Endometrium (tissue), 2 donors: ENCODE results near the gene JMJD8.
"Not testable (repeated sequence)": the region's sequence is repeated elsewhere in the genome, so short reads cannot be mapped to it uniquely, and the experiment has no call there.

Experiments used
- FAIRE-seq: peaks from 2 replicates; lab custom pipeline; 2012; peaks lifted over from hg19 to GRCh38; lab: Jason Lieb, UNC
- donor health status: control.
- donor health status: control.

Gene JMJD8

DNA sequence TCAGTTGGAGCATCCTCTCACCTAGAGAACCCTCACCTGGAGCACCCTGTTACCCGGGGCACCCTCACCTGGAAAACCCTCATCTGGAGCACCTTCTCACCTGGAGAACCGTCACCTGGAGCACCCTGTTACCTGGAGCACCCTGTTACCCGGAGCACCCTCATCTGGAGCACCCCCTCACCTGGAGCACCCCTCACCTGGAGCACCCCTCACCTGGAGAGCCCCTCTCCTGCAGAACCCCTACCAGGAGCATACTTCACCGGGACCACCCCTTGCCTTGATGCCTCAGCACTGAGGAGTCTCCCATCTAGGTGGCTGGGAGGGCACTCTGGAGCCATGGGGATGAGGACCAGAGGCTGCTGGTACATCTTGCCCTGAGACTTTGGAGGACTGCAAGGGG is 24.8 kb upstream of the JMJD8 start:
- no peak for FAIRE-seq

DNA sequence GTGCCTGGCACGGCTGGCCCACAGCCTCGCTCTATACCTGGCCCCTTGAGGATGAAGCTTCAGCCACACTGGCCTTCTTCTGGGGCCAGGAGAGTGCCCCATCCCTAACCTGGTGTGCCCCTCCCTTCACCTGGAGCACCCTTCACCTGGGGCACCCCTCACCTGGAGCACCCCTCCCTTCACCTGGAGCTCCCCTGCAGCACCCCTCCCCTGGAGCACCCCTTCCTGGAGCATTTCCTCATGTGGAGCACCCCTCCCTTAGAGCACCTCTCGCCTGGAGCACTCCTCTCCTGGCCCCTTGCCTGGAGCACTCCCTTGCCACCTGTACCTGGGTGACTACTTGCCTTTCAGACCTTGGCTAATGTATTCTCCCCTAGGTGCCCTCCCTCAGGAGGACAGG is 23.9 kb upstream of the JMJD8 start:
- FAIRE-seq, result no peak

DNA sequence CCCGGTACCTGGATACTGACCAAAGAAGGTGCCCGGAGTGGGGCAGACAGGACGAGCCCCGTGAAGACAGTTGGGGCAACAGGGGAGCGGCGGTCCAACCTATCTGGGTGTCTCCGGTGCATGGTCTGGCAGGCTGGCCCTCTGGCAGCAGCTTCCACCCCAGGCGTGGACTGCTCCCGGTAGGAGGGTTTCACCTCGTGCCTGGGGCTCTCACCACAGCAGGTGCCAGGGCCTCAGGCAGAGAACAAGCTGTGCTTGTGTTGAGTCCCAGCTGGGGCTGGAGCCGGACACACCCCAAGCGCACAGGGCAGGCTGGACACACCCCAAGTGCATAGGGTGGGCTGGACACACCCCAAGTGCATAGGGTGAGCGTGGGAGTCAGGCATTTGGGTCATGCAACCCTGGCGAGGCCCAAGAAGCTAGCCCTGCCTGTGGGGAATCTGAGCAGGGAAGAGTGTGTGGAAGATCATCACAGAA is 23.0 kb upstream of the JMJD8 start:
- FAIRE-seq, result no peak

DNA sequence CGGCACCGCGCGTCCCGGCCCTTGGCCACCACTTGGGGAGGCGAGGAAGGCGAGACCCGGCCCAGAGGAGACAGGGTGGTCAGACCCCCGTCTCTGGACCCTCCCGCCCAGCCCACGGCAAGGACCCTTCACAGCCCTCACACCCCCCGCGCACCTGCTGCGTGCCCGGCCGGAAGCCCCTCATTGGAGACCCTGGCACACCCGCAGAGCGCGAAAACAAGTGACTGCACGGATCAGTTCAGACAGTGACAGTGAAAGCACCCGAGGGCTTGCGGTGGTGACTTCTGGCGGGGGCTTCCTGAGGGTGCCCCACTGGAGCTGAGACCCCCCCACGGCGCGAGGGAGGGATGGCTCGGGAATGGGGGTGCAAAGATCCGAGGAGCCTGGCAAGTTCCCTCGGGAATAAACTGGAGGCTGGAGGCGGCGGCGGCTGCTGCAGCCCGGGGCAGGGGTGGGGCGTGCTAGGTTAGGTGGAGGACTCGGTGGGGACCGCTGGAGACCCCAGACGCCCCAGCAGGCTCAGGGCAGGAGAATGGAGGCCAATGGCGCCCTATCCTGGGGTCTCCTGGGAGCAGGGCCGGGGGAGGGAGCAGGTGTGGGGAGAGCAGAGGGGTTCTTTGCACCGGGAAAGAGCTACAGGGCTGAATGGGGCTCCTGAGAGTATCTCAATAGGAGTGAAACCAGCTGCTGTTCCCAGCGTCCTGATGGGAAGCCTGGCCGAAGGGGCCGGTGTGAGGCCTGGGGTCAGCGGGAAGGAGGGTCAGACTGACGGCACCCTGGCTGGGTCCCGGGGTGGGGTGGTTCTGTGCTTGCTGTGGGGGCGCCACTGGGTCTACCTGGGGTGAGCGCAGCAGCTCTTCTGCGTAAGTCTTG is 22.3 kb upstream of the JMJD8 start:
- FAIRE-seq, result no peak

DNA sequence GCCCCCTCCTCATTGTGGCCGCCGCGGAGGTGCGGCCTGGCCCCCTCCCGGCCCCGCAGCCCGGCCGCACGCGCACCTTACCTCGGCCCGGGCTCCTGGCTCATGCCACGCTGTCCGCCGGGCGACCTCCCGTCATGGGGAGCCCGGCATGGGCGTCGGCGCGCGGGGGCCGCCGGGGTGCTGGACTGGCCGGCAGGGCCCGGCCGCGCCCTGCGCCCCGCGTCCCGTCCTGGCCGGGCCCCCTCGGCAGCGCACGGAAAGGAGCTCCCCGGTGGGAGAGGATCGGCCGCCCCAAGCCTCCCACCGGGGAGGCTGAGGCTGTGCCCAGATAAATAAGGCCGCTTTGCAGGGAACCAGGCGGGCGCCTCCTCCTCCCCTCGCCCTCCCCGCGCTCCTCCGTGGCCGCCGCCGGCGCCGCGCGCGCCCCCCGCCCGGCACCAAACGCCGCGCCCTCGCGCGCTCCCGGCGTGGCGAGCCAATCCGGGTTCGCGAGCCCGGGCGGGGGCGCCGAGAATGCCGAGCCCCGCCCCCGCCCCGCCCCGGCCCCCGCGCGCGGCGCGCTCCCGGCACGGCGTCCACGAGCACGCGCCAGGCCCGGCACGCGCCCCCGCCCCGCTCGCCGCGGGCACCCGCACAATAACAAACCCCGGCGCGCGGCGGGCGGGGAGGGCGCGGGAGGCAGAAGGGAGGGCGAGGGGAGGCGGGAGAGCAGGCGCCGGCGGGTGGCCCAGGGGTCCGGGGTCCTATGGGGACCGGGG is 21.5 kb upstream of the JMJD8 start, which contains the start of gene FBXL16:
TSS of gene FBXL16 (minus strand) at position 371 of the 758 bp plus-strand sequence. CDS start 8,396 bp downstream, outside the sequence.
- FAIRE-seq, result no peak

DNA sequence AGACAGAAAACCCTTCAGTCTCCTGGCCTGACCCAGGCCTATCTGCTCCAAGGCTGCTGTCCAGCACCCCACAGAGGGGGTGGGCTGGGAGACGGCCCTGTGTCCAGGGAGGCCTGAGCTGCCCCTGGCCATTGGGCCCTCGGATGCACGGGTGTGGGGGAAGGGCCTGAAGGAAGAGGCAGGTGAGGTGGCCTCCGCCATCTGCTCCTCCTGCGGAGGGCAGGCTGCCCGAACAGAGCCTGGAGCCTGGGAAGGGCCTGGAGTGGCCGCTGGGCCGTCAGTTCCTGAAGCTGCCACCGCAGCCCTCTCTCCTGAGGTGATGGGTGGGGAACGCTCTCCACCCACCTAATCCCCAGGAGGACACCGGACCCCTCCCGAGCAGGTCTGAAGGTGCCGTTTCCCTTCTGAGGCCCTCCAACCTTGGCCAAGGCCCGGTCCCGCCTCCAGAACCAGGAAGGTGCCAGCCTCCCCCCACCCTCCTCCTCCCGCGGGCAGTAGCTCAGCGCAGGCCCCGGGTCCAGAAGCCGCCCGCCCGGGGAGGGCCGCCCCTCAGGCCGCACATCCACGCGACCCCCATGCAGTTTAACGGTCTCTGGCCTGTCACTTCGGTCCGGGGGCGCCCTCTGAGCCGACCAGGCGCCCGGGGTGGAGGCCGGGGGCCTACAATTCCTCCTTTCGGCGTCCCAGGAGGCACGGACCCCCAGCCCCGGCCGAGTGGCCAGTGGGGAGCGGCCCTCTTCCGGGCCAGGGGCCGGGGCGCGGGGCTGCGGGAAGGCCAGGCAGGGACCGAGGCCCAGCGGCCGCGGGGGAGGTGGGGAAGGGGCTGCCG is 20.6 kb upstream of the JMJD8 start:
- FAIRE-seq, result no peak

DNA sequence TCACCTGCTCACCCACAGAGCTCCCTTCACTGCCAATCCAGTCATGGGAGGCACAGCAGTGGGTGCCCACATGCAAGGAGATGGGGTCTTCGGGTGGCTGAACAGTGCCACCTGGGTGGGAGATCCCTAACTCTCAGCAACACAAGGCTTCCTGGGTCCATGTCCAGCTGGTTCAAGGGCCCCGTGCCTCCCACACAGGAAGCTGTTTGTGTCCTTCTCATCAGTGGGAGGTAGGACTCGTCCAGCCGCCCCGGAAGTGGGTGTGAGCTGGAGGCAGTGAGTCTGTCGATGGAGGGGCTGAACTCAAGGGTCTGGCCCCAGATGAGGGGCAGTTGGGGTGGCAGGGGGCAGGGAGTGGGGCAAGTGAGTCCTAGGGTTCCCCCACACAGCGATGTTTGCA is 19.9 kb upstream of the JMJD8 start:
- no peak for FAIRE-seq

DNA sequence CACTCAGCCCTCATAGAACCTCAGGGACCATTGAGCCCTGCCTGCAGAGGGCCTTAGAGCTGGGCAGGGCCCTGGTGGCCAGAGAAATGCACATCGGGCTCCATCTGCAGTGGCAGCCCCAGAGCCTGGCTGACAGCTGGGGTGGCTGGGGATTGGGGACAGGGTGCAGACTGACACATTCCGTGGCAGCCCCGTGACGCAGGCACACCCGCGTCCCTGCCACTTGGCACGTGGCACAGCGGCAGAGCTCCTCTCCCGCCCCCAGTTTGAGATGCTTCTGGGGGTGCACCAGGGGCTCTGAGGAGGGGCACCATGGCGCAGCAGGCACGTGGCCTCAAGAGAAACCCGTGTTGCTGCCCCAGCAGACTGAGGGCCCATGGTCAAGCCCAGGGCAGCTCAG is 19.3 kb upstream of the JMJD8 start:
- FAIRE-seq, result no peak

DNA sequence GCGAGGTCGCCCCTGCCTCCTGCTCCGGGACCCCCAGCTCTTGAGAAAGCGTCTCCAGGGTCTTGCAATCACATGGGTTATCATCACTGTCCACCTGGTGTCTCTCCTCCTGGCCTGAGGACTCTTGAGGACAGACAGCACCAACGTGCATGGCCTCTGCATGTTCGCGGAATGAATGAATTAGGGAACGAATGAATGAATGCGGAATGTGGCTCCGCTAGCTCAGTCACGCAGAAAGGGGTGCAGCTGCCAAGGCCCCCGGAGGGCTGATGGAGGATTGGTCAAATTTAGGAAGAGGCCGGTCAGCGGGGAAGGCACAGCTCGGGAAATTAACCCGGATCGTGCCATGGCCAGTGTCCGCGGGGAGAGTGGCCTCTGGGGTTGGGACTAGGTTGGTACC is 18.2 kb upstream of the JMJD8 start:
- no peak for FAIRE-seq

DNA sequence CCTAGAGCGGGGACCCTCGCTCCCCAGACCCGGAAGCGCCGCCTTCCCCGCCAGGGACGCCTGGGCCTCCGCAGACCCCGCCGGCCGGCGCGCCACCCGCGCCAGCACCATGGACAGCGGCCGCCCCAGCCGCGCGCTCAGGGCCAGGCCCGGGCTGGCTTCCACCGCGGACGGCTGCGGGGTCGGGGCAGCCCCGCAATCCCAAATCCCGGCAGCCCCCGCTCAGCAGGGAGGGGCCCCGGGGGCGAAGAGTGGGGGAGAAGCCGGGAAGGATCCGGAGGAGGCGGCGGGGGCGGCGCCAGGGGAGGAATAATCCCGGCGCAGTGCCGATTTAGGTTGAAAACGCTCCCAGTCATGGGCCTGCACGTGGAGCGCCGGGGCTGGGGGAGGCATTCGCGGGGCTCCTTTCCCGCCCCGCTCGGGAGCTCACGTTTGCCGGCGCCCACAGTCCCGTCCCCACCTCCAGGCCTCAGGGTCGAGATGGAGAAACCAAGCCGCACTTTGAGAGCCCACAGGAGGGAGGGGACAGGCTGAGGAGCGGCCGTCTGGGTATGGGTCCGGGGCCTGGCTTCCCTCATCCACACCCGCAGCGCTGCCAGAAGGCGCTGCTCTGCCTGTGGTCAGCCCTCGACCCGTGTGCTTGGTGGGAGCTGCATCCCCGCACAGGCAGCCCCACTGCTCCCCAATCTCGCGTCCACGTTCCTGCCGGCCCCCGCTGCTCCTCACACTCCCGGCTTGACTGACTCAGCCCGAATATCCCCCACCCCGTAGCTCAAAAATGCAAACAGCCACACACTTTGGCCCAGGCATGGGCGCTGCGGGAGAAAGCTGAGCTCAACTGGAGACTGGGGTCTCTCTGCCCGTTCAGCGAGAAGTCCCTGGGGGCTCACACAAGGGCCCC is 16.8 kb upstream of the JMJD8 start:
- no peak for FAIRE-seq

DNA sequence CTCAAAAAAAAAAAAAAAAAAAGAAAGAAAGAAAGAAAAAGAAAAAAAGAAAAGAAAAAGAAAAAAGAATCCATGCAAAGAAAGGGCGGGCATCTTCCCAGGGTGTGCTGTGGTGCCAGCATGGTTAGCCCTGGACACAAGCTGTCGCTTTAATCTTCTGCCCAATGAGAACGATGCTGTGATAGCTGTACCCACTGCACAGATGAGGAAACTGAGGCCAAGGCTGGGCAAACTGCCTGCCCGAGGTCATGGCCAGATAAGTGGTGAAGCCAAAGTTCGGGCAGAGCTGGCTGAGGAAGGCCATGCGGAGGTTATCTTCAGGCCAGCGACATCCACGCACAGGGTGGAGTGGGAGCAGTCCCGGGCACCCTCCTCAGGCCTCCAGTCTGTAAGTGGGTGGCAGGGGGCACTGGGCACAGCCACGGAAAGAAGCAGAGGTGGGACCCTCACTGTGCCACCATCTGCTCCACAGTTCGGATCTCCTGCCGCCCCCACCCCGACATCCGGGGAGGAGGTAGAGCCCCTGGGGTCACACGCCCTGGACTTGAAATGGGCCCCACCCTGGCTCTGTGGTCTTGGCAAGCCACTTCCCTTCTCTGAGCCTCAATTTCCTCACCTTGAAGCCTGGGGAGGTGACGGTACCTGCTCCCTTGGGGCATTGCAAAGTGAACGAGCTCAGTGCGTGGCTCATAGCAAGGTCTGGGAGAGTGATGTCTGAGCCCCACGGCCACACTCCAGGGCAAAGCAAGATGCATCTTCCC is 15.0 kb upstream of the JMJD8 start:
- no peak for FAIRE-seq

DNA sequence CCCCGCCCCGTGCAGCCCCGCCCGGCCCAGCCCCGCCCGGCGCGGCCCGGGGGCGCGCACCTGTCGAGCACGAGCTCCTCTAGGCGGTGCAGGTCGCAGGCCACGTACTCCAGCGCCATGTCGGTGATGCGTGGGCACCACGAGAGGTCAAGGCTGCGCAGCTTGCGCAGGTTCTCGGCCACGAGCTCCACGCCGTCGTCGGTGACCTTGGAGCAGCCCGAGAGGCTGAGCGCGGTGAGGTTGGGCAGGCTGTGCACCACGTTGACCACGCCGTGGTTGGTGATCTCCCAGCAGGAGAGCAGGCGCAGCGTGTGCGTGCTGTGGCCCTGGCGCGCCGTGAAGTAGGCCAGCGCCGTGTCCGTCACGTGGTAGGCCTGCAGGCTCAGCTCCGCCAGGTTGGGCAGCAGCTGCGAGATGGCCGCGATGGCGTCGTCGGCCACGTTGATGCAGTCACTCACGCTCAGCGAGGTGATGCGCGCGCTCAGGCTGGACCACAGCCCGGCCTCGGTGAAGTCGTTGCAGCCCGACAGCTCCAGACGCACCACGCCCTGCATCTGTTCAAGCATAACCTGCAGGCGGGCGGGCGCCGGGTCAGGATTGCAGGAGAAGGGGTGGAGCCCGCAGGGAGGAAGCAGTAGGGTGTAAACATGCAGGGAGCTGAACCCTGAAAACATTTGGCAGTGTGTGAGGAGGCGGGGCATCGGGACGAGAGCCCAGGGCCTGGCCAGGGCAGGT is 11.4 kb upstream of the JMJD8 start:
- FAIRE-seq, result no peak

DNA sequence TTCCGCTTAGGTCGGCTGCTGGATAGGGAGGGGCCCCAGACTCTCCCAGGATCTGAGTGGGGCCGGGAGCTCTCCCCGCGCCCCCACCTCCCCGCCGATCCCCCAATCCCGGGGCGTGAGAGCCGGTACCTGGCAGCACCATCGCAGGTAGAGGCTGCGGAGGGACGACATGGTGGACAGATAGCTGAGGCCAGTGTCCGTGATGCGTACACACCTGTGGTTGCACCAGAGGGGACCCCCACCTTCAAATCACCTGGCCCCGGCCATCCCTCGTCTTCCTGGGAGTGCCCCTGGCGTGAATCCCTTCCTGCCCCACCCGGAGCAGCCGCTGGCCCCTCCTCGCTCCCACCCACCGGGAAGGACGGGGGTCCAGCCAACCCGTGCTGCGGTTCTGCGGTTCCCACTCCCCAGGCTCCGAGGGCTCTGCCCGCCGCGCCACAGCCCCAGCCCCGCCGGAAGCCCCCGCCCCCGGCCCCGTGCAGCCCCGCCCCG is 10.8 kb upstream of the JMJD8 start:
- no peak for FAIRE-seq

DNA sequence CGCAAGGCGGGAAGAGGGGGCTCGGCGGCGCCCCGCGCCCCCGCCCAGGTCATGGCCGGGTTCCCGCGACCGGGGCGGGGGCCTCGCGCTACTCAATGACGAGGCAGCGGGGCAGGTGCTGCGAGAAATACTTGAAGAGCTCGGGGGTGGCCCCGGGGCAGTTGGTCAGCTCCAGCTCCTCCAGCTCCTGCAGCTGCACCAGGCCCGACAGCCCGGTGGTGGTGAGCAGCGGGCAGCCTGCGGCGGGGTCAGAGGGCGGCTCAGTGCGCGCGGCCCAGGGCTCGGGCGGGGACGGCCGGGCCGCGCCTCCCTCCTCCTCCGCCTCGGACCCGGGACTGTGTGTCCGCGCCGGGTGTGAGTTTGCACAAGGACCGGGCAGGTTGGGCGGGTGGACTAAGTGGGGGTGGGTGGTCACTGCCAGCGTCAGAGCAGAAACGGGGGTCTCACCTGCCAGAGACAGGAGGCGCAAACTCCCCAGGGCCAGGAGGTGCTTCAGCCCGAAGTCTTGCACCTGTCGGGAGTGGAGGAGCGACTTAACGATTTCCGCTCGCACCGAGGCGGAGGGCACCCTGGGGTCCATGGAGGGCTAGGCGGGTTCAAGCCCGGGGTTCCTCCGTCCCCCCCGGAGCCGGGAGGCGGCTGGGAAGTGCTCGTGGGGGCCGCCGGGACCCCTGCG is 10.2 kb upstream of the JMJD8 start:
- FAIRE-seq, result no peak

DNA sequence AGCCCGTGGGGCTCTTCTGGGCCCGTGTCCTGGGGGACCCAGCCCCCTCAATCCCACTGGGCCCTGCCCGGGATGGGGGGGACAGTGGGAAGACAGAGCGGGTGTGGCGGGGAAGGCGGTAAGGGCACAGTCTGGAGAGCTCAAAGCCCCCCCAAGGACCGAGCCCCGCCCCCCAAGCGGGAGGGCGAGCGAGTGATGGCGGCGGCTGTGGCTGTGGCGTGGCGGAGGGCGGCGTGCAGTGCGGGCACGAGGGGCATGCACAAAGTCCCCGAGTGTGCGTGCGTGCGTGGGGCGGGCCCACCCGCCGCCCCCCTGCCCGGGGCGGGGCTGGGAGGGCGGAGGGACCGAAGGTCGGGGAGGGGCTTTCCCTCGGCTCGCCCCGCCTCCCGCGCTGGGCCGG is 9.6 kb upstream of the JMJD8 start:
- FAIRE-seq, result no peak

DNA sequence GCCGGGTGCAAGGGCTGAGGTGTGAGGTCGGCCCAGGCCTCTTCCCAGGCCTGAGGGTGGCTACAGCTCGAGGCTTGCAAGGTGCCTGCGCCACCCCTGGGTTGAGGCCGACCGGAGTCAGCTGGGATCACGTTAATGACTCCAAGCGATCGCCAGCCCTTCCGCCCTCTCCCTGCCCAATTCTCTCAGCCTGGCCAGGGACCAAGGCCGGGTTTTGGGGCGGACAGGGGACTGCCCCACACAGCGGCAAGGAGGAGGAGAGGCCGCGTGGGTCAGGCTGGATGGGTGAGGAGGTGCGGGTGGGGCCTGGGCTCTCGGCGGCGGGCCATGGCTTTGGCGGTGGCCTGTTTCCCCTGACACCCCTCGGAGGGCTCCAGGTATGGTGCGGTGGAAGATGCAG is 9.2 kb upstream of the JMJD8 start:
- no peak for FAIRE-seq

DNA sequence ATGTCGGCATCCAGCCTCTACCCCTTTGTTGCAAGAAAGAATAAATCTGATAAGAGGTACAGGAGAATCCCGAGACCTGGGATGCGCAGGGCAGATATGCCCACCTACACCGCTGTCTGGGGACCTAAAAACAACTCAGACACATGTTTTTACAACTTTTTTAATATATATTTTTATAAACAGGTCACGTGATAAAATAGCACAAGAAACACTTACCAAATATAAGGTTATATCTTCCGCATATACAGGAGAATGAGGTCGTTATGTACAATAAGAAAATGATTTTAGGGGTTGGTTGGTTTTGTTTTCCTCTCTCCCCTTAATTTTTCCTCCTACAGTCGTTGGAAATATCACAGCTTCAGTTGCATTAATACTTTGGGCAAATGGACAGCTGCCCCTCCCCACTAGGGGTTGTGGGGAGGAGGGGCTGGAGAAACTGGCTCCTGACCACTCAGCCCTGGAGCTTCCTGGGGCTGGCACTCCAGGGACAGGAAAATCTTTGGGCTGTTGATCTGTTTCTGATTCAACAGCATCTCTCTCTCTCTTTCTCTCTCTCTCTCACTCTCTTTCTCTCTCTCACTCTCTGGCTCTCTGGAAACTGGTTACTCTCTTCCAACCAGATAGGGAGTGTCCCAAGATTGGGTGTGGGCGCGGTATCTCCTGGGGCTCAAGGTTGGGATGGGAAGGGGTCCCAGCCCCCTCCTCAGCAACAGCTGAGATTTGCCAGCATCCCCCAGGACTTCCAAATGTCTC is 8.4 kb upstream of the JMJD8 start:
- no peak for FAIRE-seq

DNA sequence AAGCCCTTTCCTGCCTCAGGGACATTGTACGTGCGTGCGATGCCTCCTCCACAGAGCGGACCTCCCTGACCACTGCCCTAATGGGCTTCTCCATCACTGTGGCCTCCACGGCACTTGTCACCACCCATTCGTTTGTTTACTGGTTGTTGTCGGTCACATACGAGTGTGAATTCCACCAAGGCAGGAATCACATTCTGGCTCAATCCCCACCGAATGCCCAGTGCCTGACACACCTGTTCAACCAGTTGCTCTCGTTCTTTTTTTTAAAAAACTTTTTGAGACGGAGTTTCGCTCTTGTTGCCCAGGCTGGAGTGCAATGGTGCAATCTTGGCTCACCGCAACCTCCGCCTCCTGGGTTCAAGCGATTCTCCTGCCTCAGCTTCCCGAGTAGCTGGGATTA is 7.1 kb upstream of the JMJD8 start:
- FAIRE-seq, result not testable (repeated sequence)
